HepG2 (cell line): ENCODE results near the gene DPY19L3. TPM values are rescaled to one million over a fixed set of nuclear protein-coding genes. Genes with fewer than 3 reads are reported as not detected.

Experiments used
- ASH2L ChIP-seq: fragments of 300-600, 200-600 bp; sonication (generic); IDR thresholded peaks from 2 replicates; pipeline ENCODE4 v1.7.0; 2017; ENCODE audit warnings: low read depth, mild to moderate bottlenecking, moderate library complexity, mixed read lengths, low read length; ENCODE audit not compliant: insufficient read length
- HHEX ChIP-seq: IDR thresholded peaks from 2 replicates; pipeline ENCODE4 v1.6.1; 2016; ENCODE audit warnings: control low read depth
- HNF4G ChIP-seq, 2 experiments: sonication (generic) in 1 of 2; formaldehyde crosslinking in 1 of 2; IDR thresholded peaks; 2 replicates each; pipeline versions ENCODE4 v1.4.0 to v1.6.1; 2011 to 2020; ENCODE audit warnings: borderline replicate concordance in 2 of 2, low read depth in 2 of 2, mild to moderate bottlenecking in 2 of 2, low read length in 1 of 2, missing genetic modification reagents in 1 of 2, moderate library complexity in 1 of 2
- HNRNPH1 ChIP-seq: fragments of 200-400 bp; formaldehyde crosslinking; optimal IDR thresholded peaks from 2 replicates; pipeline ENCODE3; 2017; ENCODE audit warnings: mild to moderate bottlenecking, low read depth, low read length
- ISL2 ChIP-seq: sonication (generic); formaldehyde crosslinking; IDR thresholded peaks from 2 replicates; pipeline ENCODE4 v1.5.0; 2020; ENCODE audit warnings: missing genetic modification reagents
- KMT2A ChIP-seq: sonication (generic); formaldehyde crosslinking; IDR thresholded peaks from 2 replicates; pipeline ENCODE4 v1.4.0; 2020; ENCODE audit warnings: missing genetic modification reagents
- MEF2D ChIP-seq: sonication (generic); formaldehyde crosslinking; IDR thresholded peaks from 2 replicates; pipeline ENCODE4 v1.5.1; 2020; ENCODE audit warnings: mild to moderate bottlenecking, missing genetic modification reagents
- NCOA1 ChIP-seq: sonication (generic); formaldehyde crosslinking; IDR thresholded peaks from 2 replicates; pipeline ENCODE4 v1.9.0; 2021; ENCODE audit warnings: missing genetic modification reagents
- NFE2L2 ChIP-seq: fragments of 150-350 bp; IDR thresholded peaks from 2 replicates; pipeline ENCODE4 v1.6.1; 2014; ENCODE audit warnings: low read length
- PLSCR1 ChIP-seq: sonication (generic); formaldehyde crosslinking; IDR thresholded peaks from 2 replicates; pipeline ENCODE4 v1.5.0; 2020; ENCODE audit warnings: missing genetic modification reagents, mild to moderate bottlenecking, borderline replicate concordance
- POLR2A ChIP-seq, 2 experiments: IDR thresholded peaks; 2 replicates each; pipeline ENCODE4 v1.6.1; 2011; ENCODE audit warnings: low read depth in 2 of 2, low read length in 2 of 2, mild to moderate bottlenecking in 1 of 2, moderate library complexity in 1 of 2; ENCODE audit not compliant: insufficient read depth in 1 of 2
- REPIN1 ChIP-seq: sonication (generic); formaldehyde crosslinking; IDR thresholded peaks from 2 replicates; pipeline ENCODE4 v1.8.0; 2022; ENCODE audit warnings: missing genetic modification reagents, low read depth, mild to moderate bottlenecking, borderline replicate concordance
- RXRA ChIP-seq: sonication (generic); formaldehyde crosslinking; IDR thresholded peaks from 2 replicates; pipeline ENCODE4 v1.5.1; 2020; ENCODE audit warnings: missing genetic modification reagents
- SAFB2 ChIP-seq: sonication (generic); formaldehyde crosslinking; IDR thresholded peaks from 2 replicates; pipeline ENCODE4 v1.5.1; 2020; ENCODE audit warnings: missing genetic modification reagents, low read depth, mild to moderate bottlenecking, borderline replicate concordance
- SATB2 ChIP-seq: sonication (generic); formaldehyde crosslinking; IDR thresholded peaks from 2 replicates; pipeline ENCODE4 v1.5.0; 2020; ENCODE audit warnings: missing genetic modification reagents
- SCMH1 ChIP-seq: sonication (generic); formaldehyde crosslinking; IDR thresholded peaks from 2 replicates; pipeline ENCODE4 v1.9.0; 2021; ENCODE audit warnings: missing genetic modification reagents, mild to moderate bottlenecking, borderline replicate concordance
- SNAI1 ChIP-seq: sonication (generic); formaldehyde crosslinking; IDR thresholded peaks from 2 replicates; pipeline ENCODE4 v1.5.0; 2020; ENCODE audit warnings: mild to moderate bottlenecking, missing genetic modification reagents, borderline replicate concordance
- SNAPC5 ChIP-seq: sonication (generic); formaldehyde crosslinking; IDR thresholded peaks from 2 replicates; pipeline ENCODE4 v1.8.1; 2023; ENCODE audit warnings: mild to moderate bottlenecking, missing genetic modification reagents, borderline replicate concordance
- TFE3 ChIP-seq: IDR thresholded peaks from 2 replicates; pipeline ENCODE4 v1.6.1; 2016
- ZBTB44 ChIP-seq: sonication (generic); formaldehyde crosslinking; IDR thresholded peaks from 2 replicates; pipeline ENCODE4 v1.4.0; 2020; ENCODE audit warnings: missing genetic modification reagents
- ZFP36 ChIP-seq: fragments of 150-350 bp; IDR thresholded peaks from 2 replicates; pipeline ENCODE4 v1.6.1; 2018; ENCODE audit warnings: borderline replicate concordance, low read length, low read depth; ENCODE audit not compliant: partially characterized antibody
- ZNF12 ChIP-seq: sonication (generic); formaldehyde crosslinking; IDR thresholded peaks from 2 replicates; pipeline ENCODE4 v1.5.0; 2020; ENCODE audit warnings: missing genetic modification reagents
- ZNF383 ChIP-seq: sonication (generic); formaldehyde crosslinking; IDR thresholded peaks from 2 replicates; pipeline ENCODE4 v1.4.0; 2020; ENCODE audit warnings: missing genetic modification reagents, mild to moderate bottlenecking, borderline replicate concordance
- ZNF576 ChIP-seq: sonication (generic); formaldehyde crosslinking; IDR thresholded peaks from 2 replicates; pipeline ENCODE4 v1.4.0; 2020; ENCODE audit warnings: mild to moderate bottlenecking, missing genetic modification reagents
- ZNF674 ChIP-seq: sonication (generic); formaldehyde crosslinking; IDR thresholded peaks from 2 replicates; pipeline ENCODE4 v1.5.0; 2020; ENCODE audit warnings: low read depth, mild to moderate bottlenecking, missing genetic modification reagents
- ZSCAN5A ChIP-seq: sonication (generic); formaldehyde crosslinking; IDR thresholded peaks from 2 replicates; pipeline ENCODE4 v1.8.0; 2022; ENCODE audit warnings: mild to moderate bottlenecking, missing genetic modification reagents, borderline replicate concordance
- polyA plus RNA-seq, 8 experiments: library from polyadenylated mRNA; depleted of rRNA in 3 of 8; stranded (reverse) in 7 of 8; unstranded in 1 of 8; fragments of >200 nt; fragmentation: Illumina TruSeq in 4 of 8; extraction: Trizol in 4 of 8; gene quantifications; 2 replicates each; pipeline versions ENCODE4 v1.2.1 to v1.2.3, GENCODE V29; 2011 to 2016; ENCODE audit warnings: low read depth in 4 of 8, missing spikeins in 1 of 8, mixed read lengths in 1 of 8; ENCODE audit not compliant: insufficient read depth in 1 of 8
- total RNA-seq, 5 experiments: library from RNA; depleted of rRNA; stranded (reverse); fragments of >200 nt; fragmentation: Illumina TruSeq; extraction: Trizol; gene quantifications; 2 replicates each; pipeline ENCODE4 v1.2.3, GENCODE V29; 2016; ENCODE audit warnings: low read depth in 1 of 5

DPY19L3 gene
- total and polyA plus RNA-seq, 2 of the 13 experiments (the other 11 are each of a cell fraction or from before 2014, with no cell fraction given), result 21.6 to 25.2 TPM

DNA sequence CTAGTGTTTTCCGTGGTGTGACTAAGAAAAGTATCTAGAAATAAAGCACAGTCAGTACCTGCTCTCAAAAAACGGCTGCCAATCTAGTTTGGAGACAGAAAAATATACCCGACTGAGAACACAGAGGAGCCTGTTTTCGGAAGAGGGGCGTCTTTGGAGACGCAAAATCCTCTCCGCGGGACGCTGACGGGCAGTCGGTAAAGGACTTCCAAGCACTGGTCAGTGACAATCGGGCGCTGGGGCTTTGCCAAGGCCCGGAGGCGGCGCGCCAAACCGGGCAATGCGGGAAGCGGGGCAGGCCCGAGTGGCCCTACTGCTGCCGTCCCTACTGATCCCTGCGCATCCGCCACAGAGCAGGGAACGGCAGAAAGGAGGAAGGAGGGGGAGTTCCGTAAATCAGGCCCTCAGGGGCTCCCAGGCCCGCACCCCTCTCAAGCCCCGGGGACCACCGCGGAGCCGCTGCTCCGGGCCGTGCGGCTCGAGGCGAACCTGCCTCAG is 588 bp upstream of the DPY19L3 start (continued):
- TF ChIP-seq KMT2A (CRISPR knock-in tag) (no peak), ZFP36 (no peak), POLR2A (IDR thresholded peaks at IDR 0.05; ENCODE audit: insufficient read depth in 1 of 2, low read depth in 2 of 2, low read length in 2 of 2) (no peak), SNAI1 (CRISPR knock-in tag) (peak; percentile 91), ISL2 (CRISPR knock-in tag) (no peak), REPIN1 (CRISPR knock-in tag) (no peak), HNF4G (IDR thresholded peaks at IDR 0.05; ENCODE audit: borderline replicate concordance, low read depth, low read length) (no peak), HNF4G (CRISPR knock-in tag; IDR thresholded peaks at IDR 0.05; ENCODE audit: borderline replicate concordance, low read depth) (no peak), SNAPC5 (CRISPR knock-in tag) (no peak), ASH2L (no peak), NCOA1 (CRISPR knock-in tag) (peak; percentile 64; the same call in 1 of the 2 replicates), HHEX (CRISPR knock-in tag) (no peak), NFE2L2 (no peak), MEF2D (CRISPR knock-in tag) (no peak), ZNF576 (CRISPR knock-in tag) (no peak), TFE3 (CRISPR knock-in tag) (no peak), RXRA (CRISPR knock-in tag) (no peak), ZNF383 (no peak), SAFB2 (CRISPR knock-in tag) (no peak), SCMH1 (CRISPR knock-in tag) (no peak), ZNF12 (CRISPR knock-in tag) (no peak), ZSCAN5A (CRISPR knock-in tag) (no peak), ZNF674 (no peak), ZBTB44 (CRISPR knock-in tag) (no peak; the same call in 1 of the 2 replicates), SATB2 (no peak; the same call in 1 of the 2 replicates), HNRNPH1 (no peak), PLSCR1 (CRISPR knock-in tag) (no peak)
